ENCODE results near the gene RNF150. TPM values are rescaled to one million over a fixed set of nuclear protein-coding genes. Genes with fewer than 3 reads are reported as not detected.

Gene RNF150
- total and polyA plus RNA-seq, 4 donors: 0.27 to 1.4 (median 0.81) TPM

DNA sequence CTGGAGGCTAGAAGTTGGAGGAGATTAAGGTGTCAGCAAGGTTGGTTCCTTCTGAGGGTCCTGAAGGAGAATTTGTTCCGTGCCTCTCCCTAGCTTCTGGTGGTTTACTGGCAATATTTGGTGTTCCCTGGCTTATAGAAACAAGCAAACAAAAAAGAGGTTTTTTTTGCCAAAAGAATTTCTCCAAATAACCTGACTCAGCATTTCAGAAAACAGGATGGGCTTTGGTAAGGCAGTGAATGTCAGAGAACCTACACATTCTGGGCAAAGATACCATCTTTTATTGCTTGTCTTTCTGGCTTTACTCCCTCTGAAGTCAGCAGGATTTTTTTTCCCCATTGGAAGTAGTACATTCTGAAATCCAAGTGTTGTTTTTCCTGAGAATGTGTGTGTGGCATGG, 283.7 kb downstream of the RNF150 start:
- Histone ChIP-seq H3K27me3 (ENCODE audit: control insufficient read depth in 4 of 4, insufficient read depth in 4 of 4, low read length in 3 of 4) (no peaks in the 10 kb centered on the region), H3K9ac (ENCODE audit: low read depth in 1 of 2, low read length in 2 of 2) (no peak overlapping the region), H3K9me3 (ENCODE audit: control insufficient read depth in 4 of 4, low read length in 3 of 4) (no peaks in the 10 kb centered on the region), H3K4me1 (ENCODE audit: control insufficient read depth in 4 of 4, insufficient read depth in 4 of 4, low read length in 3 of 4) (peaks cover 0 to 6% (median 0%) of the 10 kb centered on the region in 4 donors), H3K4me3 (ENCODE audit: low read depth in 1 of 3, low read length in 3 of 3) (no peak overlapping the region), H3K36me3 (ENCODE audit: control insufficient read depth in 4 of 4, insufficient read depth in 3 of 4, low read depth in 1 of 4, low read length in 3 of 4) (no peaks in the 10 kb centered on the region), H3K27ac (ENCODE audit: low read depth in 1 of 2, low read length in 2 of 2) (no peak overlapping the region)
- WGBS: 40% methylated on average over 1 of the region's 1 CpG
- no peak for TF ChIP-seq TAF1 (conservative IDR thresholded peaks at IDR 0.05)
- no peak for TF ChIP-seq HNF4G (IDR thresholded peaks at IDR 0.05)
- no peak for DNase-seq (ENCODE audit: low spot score)

DNA sequence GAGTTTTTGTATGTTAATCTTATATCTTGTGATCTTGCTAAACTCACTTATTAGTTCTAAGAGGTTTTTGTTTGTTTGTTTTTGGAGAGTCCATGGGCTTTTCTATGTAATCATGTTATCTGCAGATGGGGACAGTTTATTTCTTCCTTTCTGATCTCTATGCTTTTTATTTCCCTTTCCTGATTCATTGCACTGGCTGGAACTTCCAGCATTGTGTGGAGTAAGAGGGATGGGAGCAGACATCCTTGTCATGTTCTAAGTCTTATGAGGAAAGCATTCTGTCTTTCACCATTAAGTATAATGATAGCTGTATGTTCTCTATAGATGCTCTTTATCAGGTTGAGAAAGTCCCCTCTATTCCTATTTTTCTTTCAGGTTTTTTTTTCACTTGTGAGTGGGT, 286.5 kb downstream of the RNF150 start:
- Histone ChIP-seq H3K36me3 (ENCODE audit: control insufficient read depth in 4 of 4, insufficient read depth in 3 of 4, low read depth in 1 of 4, low read length in 3 of 4) (no peaks in the 10 kb centered on the region), H3K27me3 (ENCODE audit: control insufficient read depth in 4 of 4, insufficient read depth in 4 of 4, low read length in 3 of 4) (no peaks in the 10 kb centered on the region), H3K4me1 (ENCODE audit: control insufficient read depth in 4 of 4, insufficient read depth in 4 of 4, low read length in 3 of 4) (peaks cover 0 to 6% (median 0%) of the 10 kb centered on the region in 4 donors), H3K4me3 (ENCODE audit: low read depth in 1 of 3, low read length in 3 of 3) (no peak overlapping the region), H3K9ac (ENCODE audit: low read depth in 1 of 2, low read length in 2 of 2) (no peak overlapping the region), H3K27ac (ENCODE audit: low read depth in 1 of 2, low read length in 2 of 2) (no peak overlapping the region), H3K9me3 (ENCODE audit: control insufficient read depth in 4 of 4, low read length in 3 of 4) (no peaks in the 10 kb centered on the region)
- TF ChIP-seq, protein P1, sequence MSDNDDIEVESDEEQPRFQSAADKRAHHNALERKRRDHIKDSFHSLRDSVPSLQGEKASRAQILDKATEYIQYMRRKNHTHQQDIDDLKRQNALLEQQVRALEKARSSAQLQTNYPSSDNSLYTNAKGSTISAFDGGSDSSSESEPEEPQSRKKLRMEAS (IDR thresholded peaks at IDR 0.05): no peak
- TF ChIP-seq, protein P2, sequence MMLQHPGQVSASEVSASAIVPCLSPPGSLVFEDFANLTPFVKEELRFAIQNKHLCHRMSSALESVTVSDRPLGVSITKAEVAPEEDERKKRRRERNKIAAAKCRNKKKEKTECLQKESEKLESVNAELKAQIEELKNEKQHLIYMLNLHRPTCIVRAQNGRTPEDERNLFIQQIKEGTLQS (IDR thresholded peaks at IDR 0.05): no peak
- no peak for TF ChIP-seq FOXA1 (IDR thresholded peaks at IDR 0.05)
- DNase-seq (ENCODE audit: low spot score): no peak

DNA sequence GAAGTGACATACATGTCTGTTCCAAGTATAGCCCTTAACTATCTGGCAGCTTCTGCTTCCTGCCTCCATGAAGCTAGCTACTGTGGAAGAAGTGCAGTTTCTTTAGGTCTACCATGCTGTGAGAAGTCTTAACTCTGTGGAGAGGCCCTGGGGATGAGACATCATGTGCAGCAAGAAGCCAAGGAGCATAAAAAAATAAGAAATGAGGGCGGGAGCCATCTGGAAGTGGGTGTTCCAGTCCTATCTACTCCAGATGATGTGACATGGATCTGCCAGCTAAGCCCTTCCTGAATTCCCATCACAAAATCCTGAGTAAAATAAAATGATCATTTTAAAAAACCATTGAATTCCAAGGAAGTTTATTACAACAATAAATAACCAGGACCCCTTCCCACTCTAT, 289.2 kb downstream of the RNF150 start:
- DNase-seq (ENCODE audit: low spot score): no peak
- no peaks in the 10 kb centered on the region for H3K36me3 ChIP-seq (ENCODE audit: control insufficient read depth in 4 of 4, insufficient read depth in 3 of 4, low read depth in 1 of 4, low read length in 3 of 4)
- no peak overlapping the region for H3K27ac ChIP-seq (ENCODE audit: low read depth in 1 of 2, low read length in 2 of 2)
- H3K4me1 ChIP-seq (ENCODE audit: control insufficient read depth in 4 of 4, insufficient read depth in 4 of 4, low read length in 3 of 4): no peaks in the 10 kb centered on the region
- no peaks in the 10 kb centered on the region for H3K27me3 ChIP-seq (ENCODE audit: control insufficient read depth in 4 of 4, insufficient read depth in 4 of 4, low read length in 3 of 4)
- H3K4me3 ChIP-seq (ENCODE audit: low read depth in 1 of 3, low read length in 3 of 3): no peak overlapping the region
- WGBS: 71% methylated on average over 1 of the region's 1 CpG
- no peak for TF ChIP-seq NR2F2 (IDR thresholded peaks at IDR 0.05)
- TF ChIP-seq, protein P3, sequence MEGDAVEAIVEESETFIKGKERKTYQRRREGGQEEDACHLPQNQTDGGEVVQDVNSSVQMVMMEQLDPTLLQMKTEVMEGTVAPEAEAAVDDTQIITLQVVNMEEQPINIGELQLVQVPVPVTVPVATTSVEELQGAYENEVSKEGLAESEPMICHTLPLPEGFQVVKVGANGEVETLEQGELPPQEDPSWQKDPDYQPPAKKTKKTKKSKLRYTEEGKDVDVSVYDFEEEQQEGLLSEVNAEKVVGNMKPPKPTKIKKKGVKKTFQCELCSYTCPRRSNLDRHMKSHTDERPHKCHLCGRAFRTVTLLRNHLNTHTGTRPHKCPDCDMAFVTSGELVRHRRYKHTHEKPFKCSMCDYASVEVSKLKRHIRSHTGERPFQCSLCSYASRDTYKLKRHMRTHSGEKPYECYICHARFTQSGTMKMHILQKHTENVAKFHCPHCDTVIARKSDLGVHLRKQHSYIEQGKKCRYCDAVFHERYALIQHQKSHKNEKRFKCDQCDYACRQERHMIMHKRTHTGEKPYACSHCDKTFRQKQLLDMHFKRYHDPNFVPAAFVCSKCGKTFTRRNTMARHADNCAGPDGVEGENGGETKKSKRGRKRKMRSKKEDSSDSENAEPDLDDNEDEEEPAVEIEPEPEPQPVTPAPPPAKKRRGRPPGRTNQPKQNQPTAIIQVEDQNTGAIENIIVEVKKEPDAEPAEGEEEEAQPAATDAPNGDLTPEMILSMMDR (IDR thresholded peaks at IDR 0.05; ENCODE audit: low read depth, low read length, missing input control): no peak
- TF ChIP-seq, protein P2 (IDR thresholded peaks at IDR 0.05): no peak
- no peak for TF ChIP-seq YY1 (IDR thresholded peaks at IDR 0.05)
- no peak for TF ChIP-seq FOXA1 (IDR thresholded peaks at IDR 0.05)
- no peak for TF ChIP-seq SP1 (IDR thresholded peaks at IDR 0.05)
- TF ChIP-seq HNF4A (conservative IDR thresholded peaks at IDR 0.05): no peak
- no peak for TF ChIP-seq RAD21 (IDR thresholded peaks at IDR 0.05)
- TF ChIP-seq FOXA2 (IDR thresholded peaks at IDR 0.05): no peak
- TF ChIP-seq, protein P4, sequence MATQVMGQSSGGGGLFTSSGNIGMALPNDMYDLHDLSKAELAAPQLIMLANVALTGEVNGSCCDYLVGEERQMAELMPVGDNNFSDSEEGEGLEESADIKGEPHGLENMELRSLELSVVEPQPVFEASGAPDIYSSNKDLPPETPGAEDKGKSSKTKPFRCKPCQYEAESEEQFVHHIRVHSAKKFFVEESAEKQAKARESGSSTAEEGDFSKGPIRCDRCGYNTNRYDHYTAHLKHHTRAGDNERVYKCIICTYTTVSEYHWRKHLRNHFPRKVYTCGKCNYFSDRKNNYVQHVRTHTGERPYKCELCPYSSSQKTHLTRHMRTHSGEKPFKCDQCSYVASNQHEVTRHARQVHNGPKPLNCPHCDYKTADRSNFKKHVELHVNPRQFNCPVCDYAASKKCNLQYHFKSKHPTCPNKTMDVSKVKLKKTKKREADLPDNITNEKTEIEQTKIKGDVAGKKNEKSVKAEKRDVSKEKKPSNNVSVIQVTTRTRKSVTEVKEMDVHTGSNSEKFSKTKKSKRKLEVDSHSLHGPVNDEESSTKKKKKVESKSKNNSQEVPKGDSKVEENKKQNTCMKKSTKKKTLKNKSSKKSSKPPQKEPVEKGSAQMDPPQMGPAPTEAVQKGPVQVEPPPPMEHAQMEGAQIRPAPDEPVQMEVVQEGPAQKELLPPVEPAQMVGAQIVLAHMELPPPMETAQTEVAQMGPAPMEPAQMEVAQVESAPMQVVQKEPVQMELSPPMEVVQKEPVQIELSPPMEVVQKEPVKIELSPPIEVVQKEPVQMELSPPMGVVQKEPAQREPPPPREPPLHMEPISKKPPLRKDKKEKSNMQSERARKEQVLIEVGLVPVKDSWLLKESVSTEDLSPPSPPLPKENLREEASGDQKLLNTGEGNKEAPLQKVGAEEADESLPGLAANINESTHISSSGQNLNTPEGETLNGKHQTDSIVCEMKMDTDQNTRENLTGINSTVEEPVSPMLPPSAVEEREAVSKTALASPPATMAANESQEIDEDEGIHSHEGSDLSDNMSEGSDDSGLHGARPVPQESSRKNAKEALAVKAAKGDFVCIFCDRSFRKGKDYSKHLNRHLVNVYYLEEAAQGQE (IDR thresholded peaks at IDR 0.05): no peak
- TF ChIP-seq EGR1 (IDR thresholded peaks at IDR 0.05; ENCODE audit: low read depth in 2 of 2): no peak
- TF ChIP-seq, protein P1 (IDR thresholded peaks at IDR 0.05): no peak
- no peak for TF ChIP-seq GABPA (IDR thresholded peaks at IDR 0.05 in 1 of 2, conservative IDR thresholded peaks at IDR 0.05 in 1 of 2)
- no peak for TF ChIP-seq JUND (IDR thresholded peaks at IDR 0.05)
- no peak for TF ChIP-seq TAF1 (conservative IDR thresholded peaks at IDR 0.05)
- TF ChIP-seq, protein P5, sequence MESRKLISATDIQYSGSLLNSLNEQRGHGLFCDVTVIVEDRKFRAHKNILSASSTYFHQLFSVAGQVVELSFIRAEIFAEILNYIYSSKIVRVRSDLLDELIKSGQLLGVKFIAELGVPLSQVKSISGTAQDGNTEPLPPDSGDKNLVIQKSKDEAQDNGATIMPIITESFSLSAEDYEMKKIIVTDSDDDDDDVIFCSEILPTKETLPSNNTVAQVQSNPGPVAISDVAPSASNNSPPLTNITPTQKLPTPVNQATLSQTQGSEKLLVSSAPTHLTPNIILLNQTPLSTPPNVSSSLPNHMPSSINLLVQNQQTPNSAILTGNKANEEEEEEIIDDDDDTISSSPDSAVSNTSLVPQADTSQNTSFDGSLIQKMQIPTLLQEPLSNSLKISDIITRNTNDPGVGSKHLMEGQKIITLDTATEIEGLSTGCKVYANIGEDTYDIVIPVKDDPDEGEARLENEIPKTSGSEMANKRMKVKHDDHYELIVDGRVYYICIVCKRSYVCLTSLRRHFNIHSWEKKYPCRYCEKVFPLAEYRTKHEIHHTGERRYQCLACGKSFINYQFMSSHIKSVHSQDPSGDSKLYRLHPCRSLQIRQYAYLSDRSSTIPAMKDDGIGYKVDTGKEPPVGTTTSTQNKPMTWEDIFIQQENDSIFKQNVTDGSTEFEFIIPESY (IDR thresholded peaks at IDR 0.05): no peak
- no peak for TF ChIP-seq HNF4G (IDR thresholded peaks at IDR 0.05)
- no peak for TF ChIP-seq RXRA (IDR thresholded peaks at IDR 0.05)
- peaks cover 0 to 2% (median 0%) of the 10 kb centered on the region in 4 donors for H3K9me3 ChIP-seq (ENCODE audit: control insufficient read depth in 4 of 4, low read length in 3 of 4)
- H3K9ac ChIP-seq (ENCODE audit: low read depth in 1 of 2, low read length in 2 of 2): no peak overlapping the region
